IMR-90 (cell line): ENCODE measurements around the gene ZDHHC18. TPM values are rescaled to one million over a fixed set of nuclear protein-coding genes. Genes with fewer than 3 reads are reported as not detected.

Experiments
- ATAC-seq: fragments of 200-7000 bp; cut with Tn5 transposase; 2 replicates; pipeline ENCODE4 v1.9.1; 2020; ENCODE audit warnings: low read depth, mild to moderate bottlenecking, moderate library complexity
- BruUV-seq: library from RNA; stranded (reverse); fragments of 400-500 nt; replicated peaks from 2 replicates; lab custom pipeline; 2021; lab: Mats Ljungman, UMichigan
- CTCF ChIA-PET: fragments of 300-600 bp; formaldehyde crosslinking; extraction: SDS; loops from one replicate; lab custom pipeline; 2021; ENCODE audit warnings: antibody characterized with exemption; lab: Yijun Ruan, JAX
- POLR2A ChIA-PET: fragments of 300-600 bp; sonication (Branson Sonifier 250); formaldehyde crosslinking; loops from one replicate; lab custom pipeline; 2022; ENCODE audit warnings: antibody characterized with exemption; ENCODE audit not compliant: unreplicated experiment; lab: Charles Lee
- DNase-seq: peaks from one replicate; pipeline ENCODE4 v3.0.0; 2013
- H2AFZ ChIP-seq: replicated peaks from 2 replicates; pipeline ENCODE3; 2013; ENCODE audit warnings: low read length, mild to moderate bottlenecking; ENCODE audit not compliant: poor library complexity
- H2AK5ac ChIP-seq: 2 replicates; pipeline ENCODE4 v1.6.1; 2013; ENCODE audit warnings: low read depth, low read length, inconsistent platforms
- H2AK9ac ChIP-seq: replicated peaks from 2 replicates; pipeline ENCODE3; 2013; ENCODE audit warnings: mild to moderate bottlenecking, low read depth, low read length, moderate library complexity; ENCODE audit not compliant: poor library complexity
- H2BK120ac ChIP-seq: 2 replicates; pipeline ENCODE4 v1.6.1; 2013; ENCODE audit warnings: low read depth, low read length, inconsistent platforms
- H2BK15ac ChIP-seq: 3 replicates; pipeline ENCODE4 v1.6.1; 2013; ENCODE audit warnings: low read depth, low read length, inconsistent platforms
- H2BK20ac ChIP-seq: 2 replicates; pipeline ENCODE4 v1.6.1; 2013; ENCODE audit warnings: low read depth, mild to moderate bottlenecking, inconsistent platforms, low read length, moderate library complexity
- H2BK5ac ChIP-seq: 2 replicates; pipeline ENCODE4 v1.6.1; 2013; ENCODE audit warnings: mild to moderate bottlenecking, low read depth, low read length, inconsistent platforms; ENCODE audit not compliant: poor library complexity, severe bottlenecking
- H3K14ac ChIP-seq: replicated peaks from 2 replicates; pipeline ENCODE4 v1.6.1; 2013; ENCODE audit warnings: low read depth, low read length, inconsistent platforms
- H3K18ac ChIP-seq: 2 replicates; pipeline ENCODE4 v1.6.1; 2013; ENCODE audit warnings: low read depth, low read length, control low read depth
- H3K23ac ChIP-seq: 2 replicates; pipeline ENCODE4 v1.6.1; 2013; ENCODE audit warnings: low read depth, low read length, inconsistent platforms
- H3K27ac ChIP-seq: 2 replicates; pipeline ENCODE4 v1.5.1; 2013; ENCODE audit warnings: mild to moderate bottlenecking, control low read depth, low read length; ENCODE audit not compliant: insufficient read depth
- H3K27me3 ChIP-seq: 2 replicates; pipeline ENCODE4 v1.6.1; 2013; ENCODE audit warnings: low read length; ENCODE audit not compliant: control insufficient read depth, insufficient read depth
- H3K36me3 ChIP-seq: 2 replicates; pipeline ENCODE4 v1.6.1; 2013; ENCODE audit warnings: low read length, mixed read lengths; ENCODE audit not compliant: control insufficient read depth, insufficient read depth
- H3K4ac ChIP-seq: 2 replicates; pipeline ENCODE4 v1.6.1; 2013; ENCODE audit warnings: low read depth, low read length, inconsistent platforms
- H3K4me1 ChIP-seq: 2 replicates; pipeline ENCODE4 v1.6.1; 2013; ENCODE audit warnings: low read length, mixed read lengths; ENCODE audit not compliant: control insufficient read depth, insufficient read depth
- H3K4me2 ChIP-seq: 2 replicates; pipeline ENCODE4 v1.6.1; 2013; ENCODE audit warnings: low read depth, mild to moderate bottlenecking, control low read depth, low read length, moderate library complexity
- H3K4me3 ChIP-seq: 2 replicates; pipeline ENCODE4 v1.5.1; 2013; ENCODE audit warnings: low read depth, mild to moderate bottlenecking, control low read depth, low read length, moderate library complexity; ENCODE audit not compliant: insufficient read depth
- H3K56ac ChIP-seq: 2 replicates; pipeline ENCODE4 v1.6.1; 2013; ENCODE audit warnings: low read length, inconsistent platforms; ENCODE audit not compliant: insufficient read depth; ENCODE audit errors: extremely low read depth
- H3K79me1 ChIP-seq, 2 experiments: 2 replicates each; pipeline ENCODE4 v1.6.1; 2013; ENCODE audit warnings: low read length in 2 of 2, inconsistent platforms in 1 of 2, low read depth in 1 of 2
- H3K9ac ChIP-seq: 2 replicates; pipeline ENCODE4 v1.6.1; 2013; ENCODE audit warnings: low read depth, low read length, control low read depth
- H3K9me1 ChIP-seq: 2 replicates; pipeline ENCODE4 v1.6.1; 2013; ENCODE audit warnings: low read length, inconsistent platforms; ENCODE audit not compliant: insufficient read depth
- H3K9me3 ChIP-seq: 2 replicates; pipeline ENCODE4 v1.6.1; 2013; ENCODE audit warnings: low read length; ENCODE audit not compliant: control insufficient read depth, insufficient read depth
- H4K20me1 ChIP-seq: 2 replicates; pipeline ENCODE4 v1.6.1; 2013; ENCODE audit warnings: low read length, inconsistent platforms; ENCODE audit not compliant: insufficient read depth
- H4K5ac ChIP-seq: 2 replicates; pipeline ENCODE4 v1.6.1; 2013; ENCODE audit warnings: mild to moderate bottlenecking, low read depth, low read length, control low read depth
- H4K8ac ChIP-seq, 2 experiments: 2 replicates each; pipeline ENCODE4 v1.6.1; 2013; ENCODE audit warnings: low read depth in 2 of 2, low read length in 2 of 2, control low read depth in 1 of 2, inconsistent platforms in 1 of 2
- H4K91ac ChIP-seq: 2 replicates; pipeline ENCODE4 v1.6.1; 2013; ENCODE audit warnings: low read depth, low read length, inconsistent platforms; ENCODE audit not compliant: insufficient read depth
- CEBPB ChIP-seq: IDR thresholded peaks from 2 replicates; pipeline ENCODE4 v1.6.1; 2012; ENCODE audit warnings: low read depth, low read length, improper control_type of control experiment
- CTCF ChIP-seq: conservative IDR thresholded peaks from 2 replicates; pipeline ENCODE4 v1.5.1; 2012; ENCODE audit warnings: mild to moderate bottlenecking, low read depth, low read length, improper control_type of control experiment
- WGBS, 2 experiments: methylation state at CpG; one replicate each; pipeline versions ENCODE4 v1.1.5 to v1.1.7; 2013; ENCODE audit warnings: missing lambda C conversion rate in 2 of 2; ENCODE audit not compliant: insufficient read length in 1 of 2; ENCODE audit errors: extremely low coverage in 2 of 2; 5-methylcytosine and 5-hydroxymethylcytosine counted together
- dilution Hi-C: fragments of 300-500 bp; cut with HindIII; formaldehyde crosslinking; loops from one replicate; pipeline ENCODE4 v1.14.3; 2018; ENCODE audit warnings: low sequenced_read_pairs; ENCODE audit not compliant: unreplicated experiment
- in situ Hi-C: fragments of 300-500 bp; cut with MboI; formaldehyde crosslinking; loops from 3 replicates; pipeline ENCODE4 v1.14.3; 2019; ENCODE audit warnings: low sequenced_read_pairs, inconsistent platforms, mixed read lengths
- intact Hi-C: fragments of 100-400 bp; cut with micrococcal nuclease; formaldehyde crosslinking; loops from 2 replicates; pipeline ENCODE4 v1.10.0; 2022
- polyA plus RNA-seq, 3 experiments: library from polyadenylated mRNA; depleted of rRNA; stranded (reverse); fragments of >200 nt; gene quantifications; 2 replicates each; pipeline ENCODE4 v1.2.3, GENCODE V29; 2012; ENCODE audit warnings: low replicate concordance in 1 of 3
- total RNA-seq: library from RNA; depleted of rRNA; stranded (reverse); fragments of >200 nt; gene quantifications from 2 replicates; pipeline ENCODE4 v1.2.3, GENCODE V29; 2012

The ZDHHC18 gene
- total and polyA plus RNA-seq, 2 of the 4 experiments (the other 2 are of a cell fraction), result 12.5 to 37.0 TPM

DNA sequence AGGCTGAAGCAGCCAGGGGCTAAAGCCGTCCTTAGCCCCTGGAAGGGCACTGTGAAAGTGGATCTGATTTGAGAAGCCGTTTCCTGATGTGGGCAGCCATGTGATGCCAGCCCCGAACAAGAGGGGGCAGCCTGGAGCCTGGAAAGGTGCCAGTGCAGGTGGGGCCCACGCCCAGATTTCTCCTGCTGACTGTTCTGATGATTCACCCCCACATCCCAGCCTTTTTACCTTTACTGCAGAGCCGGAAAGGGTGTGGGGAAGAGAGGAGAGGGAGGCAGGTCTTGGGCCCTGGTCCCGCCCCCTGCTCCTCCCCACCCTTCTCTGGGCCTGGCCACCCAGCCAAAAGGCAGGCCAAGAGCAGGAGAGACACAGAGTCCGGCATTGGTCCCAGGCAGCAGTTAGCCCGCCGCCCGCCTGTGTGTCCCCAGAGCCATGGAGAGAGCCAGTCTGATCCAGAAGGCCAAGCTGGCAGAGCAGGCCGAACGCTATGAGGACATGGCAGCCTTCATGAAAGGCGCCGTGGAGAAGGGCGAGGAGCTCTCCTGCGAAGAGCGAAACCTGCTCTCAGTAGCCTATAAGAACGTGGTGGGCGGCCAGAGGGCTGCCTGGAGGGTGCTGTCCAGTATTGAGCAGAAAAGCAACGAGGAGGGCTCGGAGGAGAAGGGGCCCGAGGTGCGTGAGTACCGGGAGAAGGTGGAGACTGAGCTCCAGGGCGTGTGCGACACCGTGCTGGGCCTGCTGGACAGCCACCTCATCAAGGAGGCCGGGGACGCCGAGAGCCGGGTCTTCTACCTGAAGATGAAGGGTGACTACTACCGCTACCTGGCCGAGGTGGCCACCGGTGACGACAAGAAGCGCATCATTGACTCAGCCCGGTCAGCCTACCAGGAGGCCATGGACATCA, 36.5 kb downstream of the ZDHHC18 start, which contains the start of gene SFN:
SFN (plus strand) TSS at position 369 of the 904 bp plus-strand sequence; CDS start at position 433, 64 bp downstream.
- no TSS peak for BruUV-seq
- H3K4me3 ChIP-seq, result no peak within 1 kb of the TSS

More for the DNA sequence above, 36.5 kb downstream of the ZDHHC18 start, which contains the start of gene SFN:
- DNase-seq (no peak), ATAC-seq (no peak)
- H4K8ac ChIP-seq, result peak within 1 kb of the TSS in 1 of 2 experiments; percentile 70; a peak in 2 of 4 replicates
- in situ Hi-C loops, result no loop called here
- H2BK5ac ChIP-seq, result peak within 1 kb of the TSS; percentile 45
- ChIA-PET POLR2A (interaction anchor here (0.5 kb wide), 1 partner anchor 631 kb away, joined by 3 read pairs; no protein-coding TSS in a partner anchor), CTCF (no interaction called here)
- H4K5ac ChIP-seq, result no peak within 1 kb of the TSS
- H2BK15ac ChIP-seq, result no peak within 1 kb of the TSS
- 95% methylated on average over 15 of the region's 37 CpGs; no CpG with 5 or more reads in 1 of the 2 experiments for WGBS, 2 experiments
- 0 out of 2 replicates have a peak within 1 kb of the TSS, but pooled peaks have one; percentile 49 for H2BK120ac ChIP-seq
- 0 out of 4 replicates have a peak, but pooled peaks cover 0 to 3% of the 10 kb centered on the region in 2 experiments for H3K79me1 ChIP-seq
- H2BK20ac ChIP-seq, result no peak within 1 kb of the TSS
- intact Hi-C loops, result loop anchor here (10.0 kb wide), 1 partner anchor 168 kb away; the partner anchor contains the start of gene ARID1A
- peak within 1 kb of the TSS; percentile 88 for H2AFZ ChIP-seq
- H3K4me2 ChIP-seq, result no peak within 1 kb of the TSS; the same call in 1 of the 2 replicates
- peak within 1 kb of the TSS; percentile 51; the same call in 1 of the 2 replicates for H3K14ac ChIP-seq
- H3K18ac ChIP-seq, result no peak within 1 kb of the TSS
- peaks cover 4% of the 10 kb centered on the region for H3K4me1 ChIP-seq
- peak within 1 kb of the TSS; percentile 71; the same call in 1 of the 2 replicates for H3K27ac ChIP-seq
- dilution Hi-C loops, result no loop called here
- H2AK9ac ChIP-seq, result peak within 1 kb of the TSS; percentile 97
- TF ChIP-seq CEBPB, result no peak
- peak; percentile 20; the same call in 1 of the 2 replicates for TF ChIP-seq CTCF
- peak within 1 kb of the TSS; percentile 80; the same call in 1 of the 2 replicates for H4K91ac ChIP-seq
- no peaks in the 10 kb centered on the region for H3K9me3 ChIP-seq
- no peak within 1 kb of the TSS for H3K56ac ChIP-seq
- H3K23ac ChIP-seq, result peak within 1 kb of the TSS; percentile 74
- H3K9ac ChIP-seq, result no peak within 1 kb of the TSS
- H3K4ac ChIP-seq, result peak within 1 kb of the TSS; percentile 77; the same call in 1 of the 2 replicates
- H3K9me1 ChIP-seq, result peaks cover 12% of the 10 kb centered on the region
- no peaks in the 10 kb centered on the region for H3K27me3 ChIP-seq
- peak within 1 kb of the TSS; percentile 87 for H2AK5ac ChIP-seq
- H3K36me3 ChIP-seq, result no peaks in the 10 kb centered on the region
- no peaks in the 10 kb centered on the region for H4K20me1 ChIP-seq
